Measurements from ENCODE around the gene ASAP2. TPM values are rescaled to one million over a fixed set of nuclear protein-coding genes. Genes with fewer than 3 reads are reported as not detected.

ASAP2 gene
- total and polyA plus RNA-seq, 2 donors (not counting 1 experiment from before 2014, with no cell fraction given), result 0.04 TPM; not detected in 1

DNA sequence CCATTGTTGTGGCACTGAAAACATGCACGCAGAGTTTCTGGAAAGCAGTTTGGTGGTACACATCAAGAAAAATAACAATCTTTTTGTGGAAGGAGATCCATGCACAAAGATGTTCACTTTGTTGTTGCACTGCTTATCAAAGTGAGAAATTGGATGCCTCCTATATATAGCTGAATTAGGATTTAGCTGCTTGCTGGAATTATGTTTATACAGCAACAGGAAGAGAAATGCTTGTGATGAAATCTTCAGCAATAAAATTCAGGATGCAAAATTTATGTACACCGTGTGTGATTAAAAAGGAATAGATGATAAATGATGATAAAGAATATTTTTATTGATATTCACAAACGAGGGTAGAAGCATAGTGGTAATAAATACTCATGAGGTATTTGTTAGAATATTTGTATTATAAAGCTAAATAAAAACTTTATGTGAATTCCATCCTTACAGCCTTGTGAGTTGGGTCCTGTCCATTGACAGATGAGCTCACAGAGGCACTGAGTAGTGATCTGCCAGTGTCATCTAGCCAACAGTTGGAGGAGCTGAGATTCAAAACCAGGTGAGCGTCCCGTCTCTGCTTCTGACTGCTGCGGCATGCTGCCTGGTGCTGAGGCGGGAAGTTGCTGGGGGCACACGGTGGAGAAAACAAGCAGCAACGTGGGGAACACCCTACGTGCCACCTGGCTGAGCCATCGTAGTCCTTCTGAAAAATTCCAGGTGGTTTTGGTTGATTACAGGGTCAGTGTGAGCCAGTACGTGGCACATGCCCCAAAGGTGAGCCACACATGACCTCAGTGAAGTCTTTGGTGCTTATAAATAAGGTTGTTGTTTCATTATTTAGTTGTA is 80.2 kb downstream of the ASAP2 start:
- Mint-ChIP-seq H3K27me3 (peaks cover 5% of the 10 kb centered on the region), H3K27ac (no peak overlapping the region), H3K9me3 (ENCODE audit: insufficient read depth) (no peaks in the 10 kb centered on the region), H3K4me1 (no peaks in the 10 kb centered on the region), H3K4me3 (no peak overlapping the region)
- WGBS (ENCODE audit: insufficient coverage), result 87% methylated on average over 9 of the region's 12 CpGs
- Histone ChIP-seq H3K4me3 (ENCODE audit: control extremely low read depth in 1 of 5, extremely low read depth in 1 of 5, insufficient read depth in 1 of 5, low read depth in 2 of 5, low read length in 4 of 5) (no peak overlapping the region), H3K4me1 (ENCODE audit: control insufficient read depth in 2 of 2, insufficient read depth in 2 of 2, low read length in 2 of 2) (no peaks in the 10 kb centered on the region), H3K27ac (ENCODE audit: low read length in 2 of 2) (no peak overlapping the region), H3K36me3 (replicated peaks in 1 of 2; ENCODE audit: control extremely low read depth in 1 of 2, control insufficient read depth in 1 of 2, extremely low read depth in 1 of 2, insufficient read depth in 2 of 2, low read length in 1 of 2) (no peaks in the 10 kb centered on the region), H3K9me3 (ENCODE audit: control extremely low read depth in 1 of 3, control insufficient read depth in 2 of 3, insufficient read depth in 1 of 3, low read length in 2 of 3) (no peaks in the 10 kb centered on the region), H3K4me2 (replicated peaks; ENCODE audit: low read depth, low read length, poor library complexity, severe bottlenecking) (no peak overlapping the region), H2AFZ (ENCODE audit: insufficient read depth, low read depth, low read length, poor library complexity, severe bottlenecking) (no peak overlapping the region), H3K79me2 (ENCODE audit: control insufficient read depth, insufficient read depth, low read length) (no peaks in the 10 kb centered on the region), H4K20me1 (ENCODE audit: control insufficient read depth, insufficient read depth, low read length, poor library complexity, severe bottlenecking) (no peaks in the 10 kb centered on the region), H3K27me3 (replicated peaks in 1 of 4; ENCODE audit: control extremely low read depth in 1 of 4, control insufficient read depth in 3 of 4, insufficient read depth in 4 of 4, low read length in 3 of 4) (no peaks in the 10 kb centered on the region), H3K9ac (ENCODE audit: low read length) (no peak overlapping the region)
- POLR2A ChIA-PET, result no interaction called here
- CTCF ChIA-PET, result no interaction called here
- DNase-seq, result no peak
- intact Hi-C loops (cut with micrococcal nuclease), result no loop called here
- TF ChIP-seq CTCF (IDR thresholded peaks at IDR 0.05), result no peak
- no peak for TF ChIP-seq EZH2 (IDR thresholded peaks at IDR 0.05; ENCODE audit: borderline replicate concordance, insufficient read depth, low read depth, low read length, poor library complexity, severe bottlenecking)
- ATAC-seq (ENCODE audit: low read depth), result no peak

GRCh38 chr2:9287400-9288045 is 80.9 kb downstream of the ASAP2 start:
- Histone ChIP-seq H3K9ac (ENCODE audit: low read length) (no peak overlapping the region), H4K20me1 (ENCODE audit: control insufficient read depth, insufficient read depth, low read length, poor library complexity, severe bottlenecking) (no peaks in the 10 kb centered on the region), H3K79me2 (ENCODE audit: control insufficient read depth, insufficient read depth, low read length) (no peaks in the 10 kb centered on the region), H3K27me3 (replicated peaks in 1 of 4; ENCODE audit: control extremely low read depth in 1 of 4, control insufficient read depth in 3 of 4, insufficient read depth in 4 of 4, low read length in 3 of 4) (no peaks in the 10 kb centered on the region), H2AFZ (ENCODE audit: insufficient read depth, low read depth, low read length, poor library complexity, severe bottlenecking) (no peak overlapping the region), H3K4me2 (replicated peaks; ENCODE audit: low read depth, low read length, poor library complexity, severe bottlenecking) (no peak overlapping the region), H3K4me1 (ENCODE audit: control insufficient read depth in 2 of 2, insufficient read depth in 2 of 2, low read length in 2 of 2) (no peaks in the 10 kb centered on the region), H3K27ac (ENCODE audit: low read length in 2 of 2) (no peak overlapping the region), H3K4me3 (ENCODE audit: control extremely low read depth in 1 of 5, extremely low read depth in 1 of 5, insufficient read depth in 1 of 5, low read depth in 2 of 5, low read length in 4 of 5) (no peak overlapping the region), H3K9me3 (ENCODE audit: control extremely low read depth in 1 of 3, control insufficient read depth in 2 of 3, insufficient read depth in 1 of 3, low read length in 2 of 3) (no peaks in the 10 kb centered on the region), H3K36me3 (replicated peaks in 1 of 2; ENCODE audit: control extremely low read depth in 1 of 2, control insufficient read depth in 1 of 2, extremely low read depth in 1 of 2, insufficient read depth in 2 of 2, low read length in 1 of 2) (no peaks in the 10 kb centered on the region)
- ATAC-seq (ENCODE audit: low read depth) (no peak), DNase-seq (no peak)
- no peak overlapping the region for H3K27ac Mint-ChIP-seq
- no peak overlapping the region for H3K4me3 Mint-ChIP-seq
- no peak for TF ChIP-seq EZH2 (IDR thresholded peaks at IDR 0.05; ENCODE audit: borderline replicate concordance, insufficient read depth, low read depth, low read length, poor library complexity, severe bottlenecking)
- no peak for TF ChIP-seq CTCF (IDR thresholded peaks at IDR 0.05)
- no peaks in the 10 kb centered on the region for H3K4me1 Mint-ChIP-seq
- ChIA-PET POLR2A (no interaction called here), CTCF (no interaction called here)
- 90% methylated on average over 14 of the region's 15 CpGs for WGBS (ENCODE audit: insufficient coverage)
- peaks cover 5% of the 10 kb centered on the region for H3K27me3 Mint-ChIP-seq
- intact Hi-C loops (cut with micrococcal nuclease), result no loop called here
- H3K9me3 Mint-ChIP-seq (ENCODE audit: insufficient read depth), result no peaks in the 10 kb centered on the region
